ENCODE measurements around the gene CTDNEP1. TPM values are rescaled to one million over a fixed set of nuclear protein-coding genes. Genes with fewer than 3 reads are reported as not detected.
A peak's percentile ranks its signal among the peaks of the same experiment; 100 is the strongest.

The CTDNEP1 gene
- total and polyA plus RNA-seq, 7 donors, result 43.9 to 110 (median 76.4) TPM

DNA sequence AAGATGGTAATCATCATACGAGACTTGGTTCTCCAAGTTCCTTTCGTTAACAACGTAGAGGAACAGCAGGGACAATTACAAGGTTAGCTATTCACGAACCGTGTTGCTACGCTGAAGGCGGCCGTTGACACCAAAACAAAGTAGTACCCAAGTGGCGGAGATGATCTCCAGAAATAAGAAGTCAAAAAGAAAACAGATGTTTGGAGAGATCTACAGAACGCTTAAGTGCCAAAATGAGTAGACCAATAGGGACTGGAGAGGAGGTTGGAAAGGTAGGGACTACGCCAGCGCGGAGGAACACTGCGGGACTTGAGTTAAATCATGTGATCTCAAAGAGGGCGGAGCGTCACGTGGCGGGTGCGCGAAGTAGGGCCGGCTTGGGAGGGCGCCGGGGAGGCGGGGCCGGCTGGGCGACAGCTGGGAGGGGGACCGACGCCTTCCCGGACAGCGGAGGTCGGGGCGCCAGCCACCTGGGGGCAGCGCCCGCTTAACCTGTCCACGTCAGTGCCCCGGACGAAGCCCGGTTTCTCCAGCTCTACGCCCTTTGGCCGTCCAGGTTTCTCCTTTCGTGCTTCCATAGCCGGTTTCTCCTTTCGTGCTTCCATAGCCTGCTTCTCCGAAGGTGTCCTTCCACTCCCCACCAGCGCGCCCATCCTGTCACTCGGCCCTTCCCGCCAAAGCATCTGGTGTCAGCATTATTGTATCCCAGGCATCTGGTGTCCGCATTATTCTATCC is 8.6 kb downstream of the CTDNEP1 start:
- no peaks in the 10 kb centered on the region for H3K9me3 ChIP-seq
- peak overlapping the region; percentile 96 to 99 (median 98) for H3K27ac ChIP-seq
- H3K27me3 ChIP-seq, result no peaks in the 10 kb centered on the region
- peak overlapping the region; percentile 74 to 100 (median 94) for H3K4me3 ChIP-seq
- TF ChIP-seq EP300 (IDR thresholded peaks at IDR 0.05) (peak in 2 of 4 donors; percentile 87 to 88), POLR2A (IDR thresholded peaks at IDR 0.05) (peak in 1 of 2 donors; percentile 64), POLR2AphosphoS5 (IDR thresholded peaks at IDR 0.05) (peak; percentile 84 to 96 (median 92))
- TF ChIP-seq, protein P1, sequence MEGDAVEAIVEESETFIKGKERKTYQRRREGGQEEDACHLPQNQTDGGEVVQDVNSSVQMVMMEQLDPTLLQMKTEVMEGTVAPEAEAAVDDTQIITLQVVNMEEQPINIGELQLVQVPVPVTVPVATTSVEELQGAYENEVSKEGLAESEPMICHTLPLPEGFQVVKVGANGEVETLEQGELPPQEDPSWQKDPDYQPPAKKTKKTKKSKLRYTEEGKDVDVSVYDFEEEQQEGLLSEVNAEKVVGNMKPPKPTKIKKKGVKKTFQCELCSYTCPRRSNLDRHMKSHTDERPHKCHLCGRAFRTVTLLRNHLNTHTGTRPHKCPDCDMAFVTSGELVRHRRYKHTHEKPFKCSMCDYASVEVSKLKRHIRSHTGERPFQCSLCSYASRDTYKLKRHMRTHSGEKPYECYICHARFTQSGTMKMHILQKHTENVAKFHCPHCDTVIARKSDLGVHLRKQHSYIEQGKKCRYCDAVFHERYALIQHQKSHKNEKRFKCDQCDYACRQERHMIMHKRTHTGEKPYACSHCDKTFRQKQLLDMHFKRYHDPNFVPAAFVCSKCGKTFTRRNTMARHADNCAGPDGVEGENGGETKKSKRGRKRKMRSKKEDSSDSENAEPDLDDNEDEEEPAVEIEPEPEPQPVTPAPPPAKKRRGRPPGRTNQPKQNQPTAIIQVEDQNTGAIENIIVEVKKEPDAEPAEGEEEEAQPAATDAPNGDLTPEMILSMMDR (IDR thresholded peaks at IDR 0.05), result no peak
- H3K36me3 ChIP-seq, result peaks cover 20 to 49% (median 31%) of the 10 kb centered on the region in 4 donors
- intact Hi-C loops (cut with DNase I), result loop anchor here (5.0 kb wide), 3 partner anchors 64 to 599 kb away; partner anchors contain the start of genes EIF5A and TMEM256
- H3K4me1 ChIP-seq, result peaks cover 0 to 31% (median 28%) of the 10 kb centered on the region in 4 donors
- 1 to 2% methylated on average over 49 of the region's 49 CpGs for WGBS, 2 donors
- peak; percentile 99 for DNase-seq

DNA sequence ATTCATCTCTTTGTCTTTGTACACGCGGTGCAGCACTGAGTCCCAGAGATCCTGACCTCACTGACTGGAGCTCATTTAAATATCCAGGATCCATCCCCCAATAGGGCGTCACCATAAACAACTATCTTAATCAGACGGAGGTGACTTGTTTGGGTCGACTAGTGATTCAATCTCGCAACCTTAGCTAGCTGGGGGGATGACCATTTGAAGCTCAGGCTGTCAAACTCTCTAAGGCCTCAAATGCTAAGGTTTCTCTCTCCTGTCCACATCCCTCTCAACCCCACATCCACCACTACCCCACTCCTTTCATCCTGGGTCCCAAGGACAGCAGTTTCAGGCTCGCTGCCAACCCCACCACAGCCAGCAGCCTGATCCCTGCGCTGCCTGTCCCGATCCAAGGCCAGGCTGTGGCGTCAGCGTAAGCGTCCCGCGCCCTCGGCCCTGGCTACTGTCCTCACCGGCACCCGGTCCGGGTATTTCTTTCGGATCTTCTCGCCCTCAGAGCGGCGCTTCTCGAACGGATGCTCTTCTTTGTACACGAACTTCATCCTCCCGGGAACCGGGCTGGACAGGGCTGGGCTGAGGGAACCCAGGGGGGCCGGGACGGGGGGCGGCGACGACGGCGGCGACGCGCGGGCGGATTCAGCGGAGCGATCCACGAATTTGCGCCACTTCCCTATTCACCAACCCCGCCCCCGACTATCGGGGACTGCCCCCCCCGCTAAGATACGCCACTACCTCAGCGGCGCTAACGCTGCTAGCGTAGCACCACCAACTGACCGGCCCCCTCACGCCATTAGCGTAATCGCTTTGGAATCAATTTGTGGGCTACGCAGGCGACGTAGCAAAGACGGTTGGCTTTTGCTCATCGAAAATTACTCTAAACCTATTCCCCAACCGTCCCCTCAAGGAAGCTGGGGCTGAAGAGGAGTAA is 9.5 kb downstream of the CTDNEP1 start, which contains the start of gene GABARAP:
TSS of gene GABARAP (minus strand) at position 667 of the 934 bp plus-strand sequence. CDS start at position 548, 119 bp downstream.
- peak within 1 kb of the TSS; percentile 74 to 100 (median 94) for H3K4me3 ChIP-seq
- no peaks in the 10 kb centered on the region for H3K9me3 ChIP-seq
- H3K27me3 ChIP-seq, result no peaks in the 10 kb centered on the region
- peak within 1 kb of the TSS; percentile 96 to 99 (median 98) for H3K27ac ChIP-seq
- WGBS, 2 donors, result 0% methylated on average over 62 of the region's 62 CpGs
- H3K4me1 ChIP-seq, result peaks cover 0 to 38% (median 35%) of the 10 kb centered on the region in 4 donors
- DNase-seq, result peak; percentile 97
- peaks cover 20 to 50% (median 30%) of the 10 kb centered on the region in 4 donors for H3K36me3 ChIP-seq
- TF ChIP-seq POLR2AphosphoS5 (IDR thresholded peaks at IDR 0.05) (peak; percentile 74 to 85 (median 80)), EP300 (IDR thresholded peaks at IDR 0.05) (no peak), POLR2A (IDR thresholded peaks at IDR 0.05) (peak; percentile 71 to 77)
- TF ChIP-seq, protein P1 (IDR thresholded peaks at IDR 0.05), result no peak
- intact Hi-C loops (cut with DNase I), result loop anchor here (5.0 kb wide), 3 partner anchors 65 to 600 kb away; partner anchors contain the start of genes EIF5A and TMEM256

DNA sequence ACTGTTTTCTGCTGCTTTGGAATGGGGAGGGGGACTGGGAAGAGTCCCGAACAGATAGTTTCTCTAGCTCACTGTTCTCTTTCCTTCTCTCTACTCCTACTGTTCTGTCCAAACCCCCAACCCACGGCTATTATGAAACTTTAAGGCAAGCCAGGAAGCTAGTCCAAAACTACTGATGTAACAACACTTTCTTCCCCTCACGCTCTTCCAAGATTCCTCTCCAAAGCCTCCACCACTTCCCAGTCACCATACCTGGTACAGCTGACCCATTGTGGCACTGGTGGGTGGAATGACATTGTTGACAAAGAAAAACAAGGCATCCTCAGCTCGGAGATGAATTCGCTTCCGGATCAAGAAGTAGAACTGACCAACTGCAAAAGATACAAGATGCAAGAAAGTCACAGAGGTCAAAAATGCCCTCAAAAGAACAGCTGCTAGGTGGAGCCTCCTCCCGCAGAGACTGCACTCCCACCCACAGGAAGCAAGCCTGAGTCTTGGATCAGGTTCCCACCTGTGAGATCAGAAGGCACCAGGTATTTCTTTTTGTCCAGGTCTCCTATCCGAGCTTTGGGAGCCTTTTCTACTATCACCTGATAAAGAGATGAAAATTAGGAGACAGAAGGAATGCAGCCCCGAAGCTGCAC is 10.3 kb downstream of the CTDNEP1 start:
- no peak for DNase-seq
- H3K36me3 ChIP-seq, result peaks cover 19 to 51% (median 26%) of the 10 kb centered on the region in 4 donors
- peak overlapping the region; percentile 74 to 100 (median 94) for H3K4me3 ChIP-seq
- H3K9me3 ChIP-seq, result no peaks in the 10 kb centered on the region
- 11 to 46% methylated on average over 9 of the region's 9 CpGs for WGBS, 2 donors
- no peaks in the 10 kb centered on the region for H3K27me3 ChIP-seq
- TF ChIP-seq EP300 (IDR thresholded peaks at IDR 0.05), result no peak
- no peak for TF ChIP-seq POLR2AphosphoS5 (IDR thresholded peaks at IDR 0.05)
- TF ChIP-seq, protein P1 (IDR thresholded peaks at IDR 0.05), result no peak
- intact Hi-C loops (cut with DNase I), result loop anchor here (5.0 kb wide), 3 partner anchors 66 to 601 kb away; partner anchors contain the start of genes EIF5A and TMEM256
- H3K27ac ChIP-seq, result peak overlapping the region; percentile 96 to 99 (median 98)
- peaks cover 0 to 41% (median 39%) of the 10 kb centered on the region in 4 donors for H3K4me1 ChIP-seq

DNA sequence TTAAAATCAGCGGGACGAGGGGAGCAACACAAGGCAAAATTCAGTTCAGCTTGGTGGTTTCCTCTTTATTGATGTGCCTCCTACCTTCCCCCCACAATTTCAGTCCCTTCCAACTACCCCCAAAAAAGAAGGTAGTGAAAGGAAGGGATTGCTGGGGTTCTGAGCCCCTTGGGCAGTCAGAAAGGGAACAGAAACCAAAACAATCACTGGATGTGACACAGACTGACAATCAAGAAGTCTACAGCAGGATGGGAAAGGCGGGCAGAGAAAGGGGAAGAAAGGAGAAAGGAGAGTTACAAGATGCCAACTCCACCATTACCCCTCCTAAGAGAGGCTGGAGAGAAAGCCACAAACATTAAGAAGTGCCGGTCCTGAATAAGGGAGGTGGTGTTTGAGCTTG is 11.2 kb downstream of the CTDNEP1 start:
- intact Hi-C loops (cut with DNase I), result loop anchor here (5.0 kb wide), 3 partner anchors 67 to 602 kb away; partner anchors contain the start of genes EIF5A and TMEM256
- DNase-seq, result no peak
- Histone ChIP-seq H3K4me3 (peak overlapping the region in 3 of 4 donors; percentile 19 to 100 (median 100)), H3K4me1 (peaks cover 0 to 45% (median 44%) of the 10 kb centered on the region in 4 donors), H3K36me3 (peaks cover 13 to 51% (median 26%) of the 10 kb centered on the region in 4 donors), H3K27me3 (no peaks in the 10 kb centered on the region), H3K27ac (peak overlapping the region; percentile 96 to 99 (median 98)), H3K9me3 (no peaks in the 10 kb centered on the region)
- WGBS, 2 donors, result 55 to 64% methylated on average over 4 of the region's 4 CpGs
- no peak for TF ChIP-seq POLR2A (IDR thresholded peaks at IDR 0.05)
- TF ChIP-seq POLR2AphosphoS5 (IDR thresholded peaks at IDR 0.05), result no peak
- no peak for TF ChIP-seq EP300 (IDR thresholded peaks at IDR 0.05)
- TF ChIP-seq, protein P1 (IDR thresholded peaks at IDR 0.05), result no peak

Data from sigmoid colon (tissue), 7 donors.